Thoracic aorta (tissue), 2 donors: ENCODE results near the gene AKAP6. TPM values are rescaled to one million over a fixed set of nuclear protein-coding genes. Genes with fewer than 3 reads are reported as not detected.

Experiments used
- ATAC-seq: fragments of 150-250 bp; one replicate; pipeline ENCODE4 v1.8.0; 2017; ENCODE audit warnings: low read depth; ENCODE audit not compliant: insufficient number of reproducible peaks, low FRiP score
- DNase-seq: peaks from one replicate; pipeline ENCODE4 v3.0.0-alpha.2; 2020; ENCODE audit warnings: low spot score
- H3K27ac ChIP-seq, 2 donors: fragments of 200-600 bp; sonication (generic); 1 replicate in 1 of 2; 2 replicates in 1 of 2; pipeline ENCODE4 v1.5.1; 2016; ENCODE audit warnings: mild to moderate bottlenecking in 2 of 2, moderate library complexity in 2 of 2
- H3K27me3 ChIP-seq: fragments of 200-600 bp; sonication (generic); replicated peaks from 2 replicates; pipeline ENCODE4 v1.6.0; 2016; ENCODE audit warnings: mild to moderate bottlenecking; ENCODE audit not compliant: insufficient read depth
- H3K36me3 ChIP-seq: fragments of 200-600 bp; sonication (generic); one replicate; pipeline ENCODE4 v1.5.1; 2016
- H3K4me1 ChIP-seq, 2 donors: fragments of 200-600 bp; sonication (generic); 1 replicate in 1 of 2; 2 replicates in 1 of 2; pipeline versions ENCODE4 v1.5.1 to v1.6.0; 2016; ENCODE audit warnings: low read depth in 2 of 2, mild to moderate bottlenecking in 1 of 2; ENCODE audit not compliant: control insufficient read depth in 1 of 2
- H3K4me3 ChIP-seq: fragments of 200-600 bp; sonication (generic); 2 replicates; pipeline ENCODE4 v1.5.1; 2016; ENCODE audit warnings: mild to moderate bottlenecking
- H3K9me3 ChIP-seq: fragments of 200-600 bp; sonication (generic); 2 replicates; pipeline ENCODE4 v1.5.1; 2016
- CTCF ChIP-seq: fragments of 200-600 bp; sonication (generic); IDR thresholded peaks from one replicate; pipeline ENCODE4 v1.5.1; 2019; ENCODE audit warnings: antibody characterized with exemption
- total RNA-seq, 2 donors: library from RNA; depleted of rRNA; stranded (reverse); fragments of >200 nt; gene quantifications; one replicate each; pipeline versions ENCODE4 v1.1.0 to v1.2.3, GENCODE V29; 2016

The AKAP6 gene
- total RNA-seq, 2 donors from 2014 or later, result 78.9 to 104 TPM

DNA sequence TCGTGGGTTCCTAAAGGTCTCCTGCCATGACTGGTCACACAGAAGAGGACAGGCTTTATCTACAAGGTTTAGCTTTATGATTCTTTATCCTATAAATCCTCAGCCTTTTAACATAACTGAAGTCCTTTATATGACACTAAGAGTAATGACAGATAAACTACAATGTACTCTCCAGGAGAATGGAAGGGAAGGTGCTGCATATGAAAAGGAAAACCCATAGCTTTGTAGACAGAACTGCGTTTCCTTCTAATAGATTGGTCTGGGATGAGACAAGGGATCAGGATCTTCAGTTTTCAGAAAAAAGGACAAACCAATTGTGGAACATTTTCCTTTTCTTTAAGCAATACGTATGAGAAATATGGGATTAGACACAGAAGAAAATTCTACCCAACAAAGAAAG, 408.5 kb downstream of the AKAP6 start:
- no peak overlapping the region for H3K4me3 ChIP-seq
- DNase-seq, result no peak
- ATAC-seq, result no peak
- no peak for TF ChIP-seq CTCF
- H3K4me1 ChIP-seq, result peaks cover 0 to 9% of the 10 kb centered on the region in 2 donors
- no peaks in the 10 kb centered on the region for H3K36me3 ChIP-seq
- no peak overlapping the region for H3K27ac ChIP-seq
- no peaks in the 10 kb centered on the region for H3K9me3 ChIP-seq
- H3K27me3 ChIP-seq, result no peaks in the 10 kb centered on the region

DNA sequence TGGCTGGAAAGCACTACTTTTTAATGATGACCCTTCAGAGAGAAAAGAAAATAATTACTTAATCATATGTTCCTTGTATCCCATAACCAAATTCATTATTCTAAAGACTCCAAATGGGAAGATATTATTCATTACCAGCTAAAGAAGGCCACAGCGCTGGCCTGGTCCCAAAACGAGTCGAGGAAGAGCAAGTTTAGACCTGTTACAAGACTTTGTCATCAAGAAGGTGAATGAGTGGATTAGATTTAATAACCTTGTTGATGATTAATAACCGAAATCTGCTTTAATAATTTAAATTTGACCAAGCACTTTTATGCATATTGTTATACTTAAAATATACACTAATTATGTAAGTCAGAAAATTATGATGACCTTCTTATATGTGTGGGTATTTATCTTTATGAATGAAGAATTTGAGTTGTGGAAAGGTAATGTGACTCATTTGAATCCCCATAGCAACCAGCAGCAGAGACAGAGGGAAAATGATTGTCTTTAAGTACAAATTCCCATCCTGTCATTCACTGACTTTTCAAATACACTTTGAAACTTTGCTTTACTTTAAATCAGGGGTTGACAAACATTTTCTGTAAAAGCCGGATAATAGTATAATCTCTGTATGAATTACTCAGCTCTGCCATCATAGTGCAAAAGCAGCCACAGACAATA, 409.2 kb downstream of the AKAP6 start:
- H3K36me3 ChIP-seq, result no peaks in the 10 kb centered on the region
- H3K4me3 ChIP-seq, result no peak overlapping the region
- DNase-seq, result no peak
- no peak for ATAC-seq
- no peak overlapping the region for H3K27ac ChIP-seq
- H3K9me3 ChIP-seq, result no peaks in the 10 kb centered on the region
- H3K4me1 ChIP-seq, result peaks cover 0 to 4% of the 10 kb centered on the region in 2 donors
- TF ChIP-seq CTCF, result no peak
- H3K27me3 ChIP-seq, result no peaks in the 10 kb centered on the region

DNA sequence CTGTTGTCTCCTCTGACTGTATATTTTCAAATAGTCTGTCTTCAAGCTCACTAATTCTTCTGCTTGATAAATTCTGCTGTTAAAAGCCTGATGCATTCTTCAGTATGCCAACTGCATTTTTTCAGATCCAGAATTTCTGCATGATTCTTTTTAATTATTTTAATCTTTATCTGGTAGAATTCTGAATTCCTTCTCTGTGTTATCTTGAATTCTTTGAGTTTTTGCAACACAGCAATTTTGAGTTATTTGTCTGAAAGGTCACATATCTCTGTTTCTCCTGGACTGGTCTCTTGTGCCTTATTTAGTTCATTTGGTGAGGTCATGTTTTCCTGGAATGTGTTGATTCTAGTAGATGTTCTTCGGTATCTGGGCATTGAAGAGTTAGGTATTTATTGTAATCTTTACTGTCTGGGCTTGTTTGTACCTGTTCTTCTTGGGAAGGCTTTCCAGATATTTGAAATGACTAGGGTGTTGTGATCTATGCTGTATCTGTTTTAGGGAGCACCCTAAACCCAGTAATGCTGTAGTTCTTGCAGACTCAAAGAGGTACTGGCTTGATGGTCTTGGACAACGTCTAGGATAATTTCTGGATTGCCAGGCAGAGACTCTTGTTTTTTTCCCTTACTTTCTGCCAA, 415.8 kb downstream of the AKAP6 start:
- H3K4me1 ChIP-seq, result peaks cover 2 to 18% of the 10 kb centered on the region in 2 donors
- H3K27me3 ChIP-seq, result no peaks in the 10 kb centered on the region
- H3K36me3 ChIP-seq, result no peaks in the 10 kb centered on the region
- TF ChIP-seq CTCF, result no peak
- peak overlapping the region in 1 of 2 donors; percentile 5 for H3K27ac ChIP-seq
- H3K9me3 ChIP-seq, result no peaks in the 10 kb centered on the region
- ATAC-seq (no peak), DNase-seq (no peak)
- no peak overlapping the region for H3K4me3 ChIP-seq

DNA sequence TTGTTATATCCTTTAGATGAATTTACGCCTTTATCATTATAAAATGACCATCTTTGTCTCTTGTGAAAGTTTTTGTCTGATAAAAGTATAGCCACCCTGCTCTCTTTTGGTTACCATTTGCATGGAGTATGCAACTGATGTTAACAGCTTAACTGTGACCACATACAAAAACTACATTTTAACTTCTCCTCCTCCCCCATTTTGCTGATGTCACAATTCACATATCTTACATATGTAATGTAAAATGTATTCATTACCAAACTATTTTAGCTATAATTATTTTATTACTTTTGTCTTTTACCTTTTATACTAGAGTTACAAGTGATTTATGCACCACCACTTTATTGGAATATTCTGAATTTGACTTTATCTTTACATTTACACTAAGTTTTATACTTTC, 425.1 kb downstream of the AKAP6 start:
- Histone ChIP-seq H3K36me3 (peaks cover 2% of the 10 kb centered on the region), H3K27ac (no peak overlapping the region), H3K4me1 (peaks cover 0 to 15% of the 10 kb centered on the region in 2 donors), H3K4me3 (no peak overlapping the region), H3K9me3 (peaks cover 6% of the 10 kb centered on the region), H3K27me3 (no peaks in the 10 kb centered on the region)
- no peak for ATAC-seq
- DNase-seq, result no peak
- TF ChIP-seq CTCF, result no peak

GRCh38 chr14:32756173-32756572, 427.1 kb downstream of the AKAP6 start:
- Histone ChIP-seq H3K4me1 (peaks cover 4 to 26% of the 10 kb centered on the region in 2 donors), H3K27ac (no peak overlapping the region), H3K36me3 (peaks cover 2% of the 10 kb centered on the region), H3K27me3 (no peaks in the 10 kb centered on the region), H3K4me3 (no peak overlapping the region), H3K9me3 (peaks cover 6% of the 10 kb centered on the region)
- ATAC-seq, result no peak
- no peak for TF ChIP-seq CTCF
- no peak for DNase-seq
